Epithelial cell of esophagus (primary cell): ENCODE results near the gene WDR82.

Source experiments
- DNase-seq: peaks from one replicate; pipeline ENCODE4 v3.0.0; 2010; ENCODE audit warnings: low read depth
- H3K4me3 ChIP-seq: 2 replicates; pipeline ENCODE4 v1.5.1; 2011; ENCODE audit warnings: mild to moderate bottlenecking, low read length, control low read depth
- CTCF ChIP-seq: IDR thresholded peaks from 2 replicates; pipeline ENCODE4 v1.5.1; 2011; ENCODE audit warnings: low read depth, mild to moderate bottlenecking, low read length, control low read depth, inconsistent platforms; ENCODE audit not compliant: insufficient read depth; ENCODE audit errors: missing control alignments

The WDR82 gene

GRCh38 chr3:52213901-52214300 is 64.5 kb downstream of the WDR82 start:
- no peak for DNase-seq
- TF ChIP-seq CTCF = no peak
- H3K4me3 ChIP-seq = no peak overlapping the region

GRCh38 chr3:52213005-52213404 is 65.4 kb downstream of the WDR82 start:
- no peak overlapping the region for H3K4me3 ChIP-seq
- DNase-seq = no peak
- TF ChIP-seq CTCF = no peak

- no peak overlapping the region for H3K4me3 ChIP-seq
- DNase-seq = no peak
- no peak for TF ChIP-seq CTCF
Observed at GRCh38 chr3:52211268-52211891, 67.1 kb downstream of the WDR82 start.

- DNase-seq = peak; percentile 93
- H3K4me3 ChIP-seq = no peak overlapping the region
- no peak for TF ChIP-seq CTCF
Observed at GRCh38 chr3:52210550-52211046, 67.9 kb downstream of the WDR82 start.

GRCh38 chr3:52210037-52210436 is 68.4 kb downstream of the WDR82 start:
- no peak for TF ChIP-seq CTCF
- H3K4me3 ChIP-seq = no peak overlapping the region
- no peak for DNase-seq

GRCh38 chr3:52208556-52208955 is 69.9 kb downstream of the WDR82 start:
- H3K4me3 ChIP-seq = no peak overlapping the region
- TF ChIP-seq CTCF = no peak
- no peak for DNase-seq
